Endothelial cell of umbilical vein (primary cell): ENCODE data around the gene DCLRE1A.

Experiments
- CTCF ChIP-seq, 2 donors: IDR thresholded peaks; 1 replicate in 1 of 2; 2 replicates in 1 of 2; pipeline ENCODE4 v1.5.1; 2011; ENCODE audit warnings: low read length in 2 of 2, mild to moderate bottlenecking in 2 of 2, moderate library complexity in 2 of 2, control low read depth in 1 of 2, inconsistent platforms in 1 of 2, low read depth in 1 of 2; ENCODE audit not compliant: insufficient read depth in 1 of 2; ENCODE audit errors: extremely low read depth in 1 of 2
- EZH2 ChIP-seq: IDR thresholded peaks from 2 replicates; pipeline ENCODE4 v1.6.1; 2012; ENCODE audit warnings: borderline replicate concordance, low read depth, mild to moderate bottlenecking, moderate library complexity, low read length, inconsistent platforms; ENCODE audit not compliant: severe bottlenecking
- FOS ChIP-seq: IDR thresholded peaks from 2 replicates; pipeline ENCODE4 v1.6.1; 2011; ENCODE audit warnings: mild to moderate bottlenecking, low read length, moderate library complexity, borderline replicate concordance; ENCODE audit not compliant: insufficient read depth
- JUN ChIP-seq: IDR thresholded peaks from 2 replicates; pipeline ENCODE4 v1.6.1; 2011; ENCODE audit warnings: borderline replicate concordance, low read depth; ENCODE audit not compliant: insufficient read length, insufficient read depth
- MAX ChIP-seq: IDR thresholded peaks from 2 replicates; pipeline ENCODE4 v1.6.1; 2011; ENCODE audit not compliant: insufficient read depth, insufficient read length
- MYC ChIP-seq: IDR thresholded peaks from one replicate; pipeline ENCODE4 v1.6.1; 2011; ENCODE audit warnings: mild to moderate bottlenecking, low read depth, low read length
- POLR2A ChIP-seq: IDR thresholded peaks from 2 replicates; pipeline ENCODE4 v1.6.1; 2012; ENCODE audit warnings: low read depth, mild to moderate bottlenecking, control low read depth, low read length
- POLR2AphosphoS5 ChIP-seq: IDR thresholded peaks from 2 replicates; pipeline ENCODE4 v1.6.1; 2012; ENCODE audit warnings: low read depth, mild to moderate bottlenecking, control low read depth, low read length, moderate library complexity; ENCODE audit not compliant: insufficient read depth

DNA sequence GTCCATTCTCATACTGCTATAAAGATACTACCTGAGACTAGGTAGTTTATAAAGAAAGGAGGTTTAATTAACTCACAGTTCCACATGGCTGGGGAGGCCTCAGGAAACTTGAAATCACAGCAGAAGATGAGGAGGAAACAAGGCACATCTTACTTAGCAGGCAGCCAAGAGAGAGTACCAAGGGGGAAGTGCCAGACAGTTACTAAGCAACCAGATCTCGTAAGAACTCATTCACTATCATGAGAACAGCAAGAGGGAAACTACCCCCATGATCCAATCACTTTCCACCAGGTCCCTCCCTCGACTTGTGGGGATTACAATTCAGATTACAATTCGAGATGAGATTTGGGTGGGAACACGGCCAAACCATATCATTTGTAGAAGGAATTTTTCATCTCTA lies 36.9 kb upstream of the DCLRE1A start:
- TF ChIP-seq CTCF (IDR thresholded peaks at IDR 0.05; ENCODE audit: extremely low read depth in 1 of 2, insufficient read depth in 1 of 2, low read depth in 1 of 2, low read length in 2 of 2) (no peak), POLR2A (no peak), POLR2AphosphoS5 (no peak), EZH2 (no peak), MAX (no peak), MYC (no peak), JUN (no peak), FOS (no peak)
